ENCODE results near the gene SNX9.

- TF ChIP-seq, protein P1, sequence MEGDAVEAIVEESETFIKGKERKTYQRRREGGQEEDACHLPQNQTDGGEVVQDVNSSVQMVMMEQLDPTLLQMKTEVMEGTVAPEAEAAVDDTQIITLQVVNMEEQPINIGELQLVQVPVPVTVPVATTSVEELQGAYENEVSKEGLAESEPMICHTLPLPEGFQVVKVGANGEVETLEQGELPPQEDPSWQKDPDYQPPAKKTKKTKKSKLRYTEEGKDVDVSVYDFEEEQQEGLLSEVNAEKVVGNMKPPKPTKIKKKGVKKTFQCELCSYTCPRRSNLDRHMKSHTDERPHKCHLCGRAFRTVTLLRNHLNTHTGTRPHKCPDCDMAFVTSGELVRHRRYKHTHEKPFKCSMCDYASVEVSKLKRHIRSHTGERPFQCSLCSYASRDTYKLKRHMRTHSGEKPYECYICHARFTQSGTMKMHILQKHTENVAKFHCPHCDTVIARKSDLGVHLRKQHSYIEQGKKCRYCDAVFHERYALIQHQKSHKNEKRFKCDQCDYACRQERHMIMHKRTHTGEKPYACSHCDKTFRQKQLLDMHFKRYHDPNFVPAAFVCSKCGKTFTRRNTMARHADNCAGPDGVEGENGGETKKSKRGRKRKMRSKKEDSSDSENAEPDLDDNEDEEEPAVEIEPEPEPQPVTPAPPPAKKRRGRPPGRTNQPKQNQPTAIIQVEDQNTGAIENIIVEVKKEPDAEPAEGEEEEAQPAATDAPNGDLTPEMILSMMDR (conservative IDR thresholded peaks at IDR 0.05 in 1 of 2, IDR thresholded peaks at IDR 0.05 in 1 of 2; ENCODE audit: low read depth in 1 of 2, low read length in 2 of 2), result no peak
- TF ChIP-seq EZH2 (IDR thresholded peaks at IDR 0.05; ENCODE audit: low read length, missing control alignments), result no peak
Measured at GRCh38 chr6:157774153-157775135, 48.6 kb upstream of the SNX9 start.

Measured in fibroblast of lung (primary cell).